RKO (cell line): ENCODE measurements around the gene CCDC66.

Experiments
- DNase-seq: peaks from one replicate; pipeline ENCODE4 v3.0.0-alpha.2; 2016; ENCODE audit warnings: low spot score

Gene CCDC66

DNA sequence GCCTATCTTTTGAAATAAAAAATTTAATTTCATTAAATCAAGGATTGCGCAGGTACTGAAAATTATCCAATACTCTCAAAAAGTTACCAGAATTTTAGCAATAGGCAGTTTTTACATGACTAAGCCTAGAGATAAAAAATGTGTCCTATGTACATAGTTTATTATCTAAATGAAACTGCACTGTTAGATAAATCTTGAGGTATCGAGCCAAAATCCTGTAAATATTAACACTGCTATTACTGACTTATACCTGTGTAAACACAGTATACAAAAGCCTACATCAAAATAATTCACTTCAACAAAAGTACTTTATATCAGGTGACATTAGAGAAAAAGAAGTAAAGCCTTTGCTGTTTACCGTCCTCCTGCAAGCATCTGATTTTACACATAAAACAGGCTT lies 65.4 kb downstream of the CCDC66 start:
- DNase-seq = no peak

DNA sequence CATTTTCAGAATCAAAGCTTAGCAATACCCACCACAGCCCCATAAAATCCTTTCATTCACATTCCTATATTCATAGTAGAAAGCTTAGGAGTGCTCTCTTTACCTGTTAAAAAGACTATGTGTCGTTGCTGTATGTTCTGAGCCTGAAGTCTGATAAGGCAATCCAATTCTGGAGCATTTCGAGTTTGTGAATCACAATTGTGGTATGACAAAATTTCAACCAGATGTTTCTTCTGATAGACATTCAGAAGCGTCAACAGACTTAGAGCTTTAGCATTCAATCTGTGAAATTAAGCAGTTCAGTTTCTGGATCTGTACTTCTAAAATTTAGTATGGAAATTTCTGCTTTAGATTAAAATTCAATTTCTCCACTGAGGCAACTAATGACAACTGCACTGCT lies 67.8 kb downstream of the CCDC66 start:
- no peak for DNase-seq

- DNase-seq = no peak
These were observed 72.1 kb downstream of the CCDC66 start for GRCh38 chr3:56629047-56629446.

GRCh38 chr3:56629451-56629850 lies 72.5 kb downstream of the CCDC66 start:
- DNase-seq = no peak

GRCh38 chr3:56630966-56631365 lies 74.0 kb downstream of the CCDC66 start:
- no peak for DNase-seq

DNA sequence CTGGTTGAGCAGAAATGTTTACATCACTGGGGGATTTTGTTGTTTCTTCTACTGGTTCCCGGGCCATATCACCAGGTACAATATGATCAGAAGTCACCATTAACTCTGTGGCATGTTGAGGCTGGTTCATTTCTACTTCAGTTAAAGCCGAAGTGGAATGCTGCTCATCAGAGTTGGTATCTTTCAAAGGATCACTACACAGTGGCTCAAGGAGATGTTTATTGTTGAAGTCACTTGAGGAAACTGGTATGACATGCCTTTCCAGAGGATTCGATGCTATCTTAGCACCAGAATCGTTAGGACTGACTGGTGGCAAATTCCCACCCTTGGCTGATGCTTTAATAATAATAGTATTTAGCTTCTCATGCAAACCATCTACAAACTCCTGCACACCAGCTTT lies 76.2 kb downstream of the CCDC66 start:
- DNase-seq = no peak

DNA sequence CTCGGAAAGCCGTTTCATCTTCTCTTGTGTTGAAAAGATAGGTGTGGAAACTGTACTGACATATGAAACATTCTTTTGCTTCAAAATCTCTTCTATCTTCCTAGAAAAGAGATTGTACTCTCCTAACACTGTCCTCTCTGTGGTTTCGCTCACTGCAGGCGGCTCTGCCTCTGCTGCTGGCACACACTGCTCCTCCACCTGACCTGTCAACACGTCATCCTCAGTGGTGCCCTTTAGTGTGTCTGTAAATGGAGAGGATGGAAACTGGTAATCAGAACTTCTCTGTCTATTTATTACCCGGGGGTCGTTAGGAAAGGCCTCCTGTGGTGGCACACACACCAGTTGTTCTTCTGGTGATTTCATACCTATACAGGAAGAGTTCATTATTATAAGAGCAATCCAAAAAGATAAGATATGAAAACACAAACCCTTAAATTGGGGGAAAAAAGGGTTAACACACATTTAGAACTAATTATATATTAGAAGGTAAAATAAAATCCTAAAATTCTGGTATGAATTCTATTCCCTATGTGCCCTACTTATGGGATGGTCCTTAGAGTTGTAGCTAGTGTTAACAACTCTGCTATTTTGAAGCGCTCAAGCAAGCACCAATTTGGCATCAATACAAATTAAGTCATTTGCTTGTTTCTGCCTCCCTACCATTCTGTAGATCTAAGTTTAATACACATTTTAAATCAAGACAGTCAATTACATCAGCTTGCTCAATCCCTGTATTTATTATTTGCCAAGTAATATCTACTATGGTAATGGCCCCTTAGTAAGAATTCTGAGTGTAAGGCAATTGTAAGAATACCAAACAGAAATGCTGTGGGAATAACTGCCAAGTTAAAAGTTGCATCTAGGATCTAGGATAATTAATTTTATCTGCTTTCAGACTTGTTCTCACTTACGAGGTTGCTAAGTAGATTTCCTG lies 76.9 kb downstream of the CCDC66 start:
- DNase-seq = no peak

DNA sequence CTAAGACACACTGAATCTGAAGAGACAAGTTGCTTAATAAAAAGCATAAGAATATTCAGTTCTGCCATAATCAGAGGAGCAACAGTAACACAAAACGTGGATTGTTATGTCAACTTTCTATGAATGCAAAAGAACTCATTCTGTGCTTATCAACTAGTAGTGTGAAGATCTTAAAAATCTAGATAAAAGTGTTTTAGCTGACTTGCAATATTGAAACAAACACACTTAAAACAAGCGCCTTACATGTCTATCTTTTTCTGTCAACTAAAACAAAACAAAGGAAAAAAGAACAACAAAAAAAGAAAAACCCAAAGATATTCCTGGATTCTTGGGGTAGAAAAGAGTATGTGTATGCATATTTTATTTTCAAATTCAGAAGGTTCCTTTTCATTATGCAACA lies 88.4 kb downstream of the CCDC66 start:
- DNase-seq = no peak

GRCh38 chr3:56654460-56654859 lies 97.5 kb downstream of the CCDC66 start:
- no peak for DNase-seq

- DNase-seq = no peak
These were observed 98.7 kb downstream of the CCDC66 start for GRCh38 chr3:56655709-56656108.

DNA sequence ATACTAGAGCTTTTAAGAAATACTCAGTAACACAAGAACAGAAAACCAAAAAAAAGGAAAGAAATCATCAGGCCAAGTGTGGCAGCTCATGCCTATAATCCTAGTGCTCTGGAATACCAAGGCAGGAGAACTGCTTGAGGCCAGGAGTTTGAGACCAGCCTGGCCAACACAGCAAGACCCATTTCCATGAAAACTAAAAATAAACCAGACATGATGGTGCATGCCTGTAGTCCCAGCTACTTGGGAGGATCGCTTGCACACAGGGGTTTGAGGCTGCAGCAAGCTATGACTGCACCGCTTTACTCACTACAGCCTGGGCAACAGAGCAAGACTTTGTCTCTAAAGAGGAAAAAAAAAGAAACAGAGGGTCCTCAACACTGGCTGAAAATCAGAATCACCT lies 107.8 kb downstream of the CCDC66 start:
- no peak for DNase-seq

DNA sequence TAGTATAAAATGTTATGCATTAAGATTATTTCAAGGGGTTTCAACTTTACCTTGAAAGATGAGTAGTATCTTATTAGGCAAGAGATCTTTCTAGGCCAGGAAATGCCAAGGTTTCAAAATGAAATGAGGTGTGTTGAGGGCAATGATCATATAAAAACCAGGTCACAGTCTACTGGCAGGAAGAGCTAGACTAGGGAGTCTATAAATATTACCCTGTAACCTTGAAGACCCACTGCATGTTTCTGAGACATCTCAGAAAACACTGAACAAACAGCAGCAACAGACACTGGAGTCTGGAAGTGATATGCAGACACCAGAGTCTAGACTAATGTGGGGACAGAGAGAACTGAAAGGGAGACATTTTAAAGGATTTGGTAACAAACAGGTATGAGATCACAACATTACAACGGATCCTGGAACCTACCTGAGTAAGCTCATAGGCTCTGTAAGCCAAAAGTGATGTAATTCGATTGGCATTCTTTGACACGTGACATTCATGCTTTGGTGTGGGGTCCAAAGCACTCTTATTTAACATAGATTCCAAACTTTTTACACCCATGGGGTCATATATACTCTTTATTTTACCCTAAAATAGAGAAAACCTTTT lies 111.1 kb downstream of the CCDC66 start:
- DNase-seq = no peak
